ENCODE data around the gene TMEM132C.

Gene TMEM132C

GRCh38 chr12:128702371-128702770 is 435.4 kb downstream of the TMEM132C start:
- Histone ChIP-seq H3K4me2 (ENCODE audit: low read depth, low read length, poor library complexity, severe bottlenecking) (no peak overlapping the region), H2AFZ (ENCODE audit: low read depth, low read length, severe bottlenecking) (no peak overlapping the region), H3K9me2 (replicated peaks; ENCODE audit: insufficient read depth, low read length) (no peaks in the 10 kb centered on the region), H3K4me3 (ENCODE audit: insufficient read depth, low read length, poor library complexity, severe bottlenecking) (no peak overlapping the region), H3K36me3 (ENCODE audit: low read length) (no peaks in the 10 kb centered on the region), H3K79me2 (ENCODE audit: insufficient read depth, low read length) (no peaks in the 10 kb centered on the region), H3K9ac (ENCODE audit: low read length) (no peak overlapping the region), H3K9me3 (ENCODE audit: insufficient read depth, low read length) (no peaks in the 10 kb centered on the region), H4K20me1 (ENCODE audit: low read depth, low read length) (no peaks in the 10 kb centered on the region), H3K27ac (ENCODE audit: low read depth, low read length) (no peak overlapping the region), H3F3A (ENCODE audit: insufficient read depth) (no peaks in the 10 kb centered on the region), H3K27me3 (ENCODE audit: low read length) (no peaks in the 10 kb centered on the region)
- TF ChIP-seq CTCF (IDR thresholded peaks at IDR 0.05; ENCODE audit: insufficient read depth, low read length, poor library complexity, severe bottlenecking) (no peak), EZH2phosphoT487 (conservative IDR thresholded peaks at IDR 0.05; ENCODE audit: low read length) (no peak)

GRCh38 chr12:128705140-128705539 is 438.2 kb downstream of the TMEM132C start:
- Histone ChIP-seq H3K9ac (ENCODE audit: low read length) (no peak overlapping the region), H2AFZ (ENCODE audit: low read depth, low read length, severe bottlenecking) (no peak overlapping the region), H3K4me3 (ENCODE audit: insufficient read depth, low read length, poor library complexity, severe bottlenecking) (no peak overlapping the region), H3K9me3 (ENCODE audit: insufficient read depth, low read length) (no peaks in the 10 kb centered on the region), H3F3A (ENCODE audit: insufficient read depth) (no peaks in the 10 kb centered on the region), H3K27ac (ENCODE audit: low read depth, low read length) (no peak overlapping the region), H3K36me3 (ENCODE audit: low read length) (no peaks in the 10 kb centered on the region), H3K79me2 (ENCODE audit: insufficient read depth, low read length) (no peaks in the 10 kb centered on the region), H4K20me1 (ENCODE audit: low read depth, low read length) (no peaks in the 10 kb centered on the region), H3K9me2 (replicated peaks; ENCODE audit: insufficient read depth, low read length) (no peaks in the 10 kb centered on the region), H3K4me2 (ENCODE audit: low read depth, low read length, poor library complexity, severe bottlenecking) (no peak overlapping the region), H3K27me3 (ENCODE audit: low read length) (no peaks in the 10 kb centered on the region)
- TF ChIP-seq CTCF (IDR thresholded peaks at IDR 0.05; ENCODE audit: insufficient read depth, low read length, poor library complexity, severe bottlenecking) (no peak), EZH2phosphoT487 (conservative IDR thresholded peaks at IDR 0.05; ENCODE audit: low read length) (no peak)

- no peaks in the 10 kb centered on the region for H3F3A ChIP-seq (ENCODE audit: insufficient read depth)
- H3K4me3 ChIP-seq (ENCODE audit: insufficient read depth, low read length, poor library complexity, severe bottlenecking), result no peak overlapping the region
- no peak overlapping the region for H3K27ac ChIP-seq (ENCODE audit: low read depth, low read length)
- no peaks in the 10 kb centered on the region for H3K9me3 ChIP-seq (ENCODE audit: insufficient read depth, low read length)
- H3K9me2 ChIP-seq (replicated peaks; ENCODE audit: insufficient read depth, low read length), result no peaks in the 10 kb centered on the region
- H3K36me3 ChIP-seq (ENCODE audit: low read length), result no peaks in the 10 kb centered on the region
- no peaks in the 10 kb centered on the region for H4K20me1 ChIP-seq (ENCODE audit: low read depth, low read length)
- H3K9ac ChIP-seq (ENCODE audit: low read length), result no peak overlapping the region
- H3K27me3 ChIP-seq (ENCODE audit: low read length), result no peaks in the 10 kb centered on the region
- H3K79me2 ChIP-seq (ENCODE audit: insufficient read depth, low read length), result no peaks in the 10 kb centered on the region
- H2AFZ ChIP-seq (ENCODE audit: low read depth, low read length, severe bottlenecking), result no peak overlapping the region
- no peak overlapping the region for H3K4me2 ChIP-seq (ENCODE audit: low read depth, low read length, poor library complexity, severe bottlenecking)
- TF ChIP-seq EZH2phosphoT487 (conservative IDR thresholded peaks at IDR 0.05; ENCODE audit: low read length) (no peak), CTCF (IDR thresholded peaks at IDR 0.05; ENCODE audit: insufficient read depth, low read length, poor library complexity, severe bottlenecking) (no peak)
Observed at GRCh38 chr12:128707488-128707887, 440.5 kb downstream of the TMEM132C start.
